Hepatocyte (in vitro differentiated cells): ENCODE data around the gene USP54. TPM values are rescaled to one million over a fixed set of nuclear protein-coding genes. Genes with fewer than 3 reads are reported as not detected.
A peak's percentile ranks its signal among the peaks of the same experiment; 100 is the strongest.

ENCODE experiments used
- DNase-seq: peaks from one replicate; pipeline ENCODE4 v3.0.0-alpha.2; 2016; ENCODE audit warnings: low spot score
- H2AFZ ChIP-seq: fragments of 200-600 bp; sonication (generic); 2 replicates; pipeline ENCODE4 v1.6.0; 2016; ENCODE audit warnings: antibody characterized with exemption, mild to moderate bottlenecking
- H3K27ac ChIP-seq: fragments of 200-600 bp; sonication (generic); 2 replicates; pipeline ENCODE4 v1.5.1; 2016; ENCODE audit warnings: mild to moderate bottlenecking
- H3K27me3 ChIP-seq: fragments of 200-600 bp; sonication (generic); 2 replicates; pipeline ENCODE4 v1.6.1; 2016
- H3K36me3 ChIP-seq: fragments of 200-600 bp; sonication (generic); replicated peaks from 2 replicates; pipeline ENCODE4 v1.5.1; 2016; ENCODE audit warnings: low read depth; ENCODE audit not compliant: insufficient read depth
- H3K4me1 ChIP-seq: fragments of 200-600 bp; sonication (generic); 2 replicates; pipeline ENCODE4 v1.5.1; 2016; ENCODE audit warnings: mild to moderate bottlenecking, moderate library complexity; ENCODE audit not compliant: insufficient read depth
- H3K4me2 ChIP-seq: fragments of 200-600 bp; sonication (generic); 2 replicates; pipeline ENCODE4 v1.6.0; 2016
- H3K4me3 ChIP-seq: fragments of 200-600 bp; sonication (generic); 2 replicates; pipeline ENCODE4 v1.5.1; 2016; ENCODE audit warnings: mild to moderate bottlenecking
- H3K79me2 ChIP-seq: fragments of 200-600 bp; sonication (generic); 2 replicates; pipeline ENCODE4 v1.6.0; 2017; ENCODE audit warnings: mild to moderate bottlenecking
- H3K9me2 ChIP-seq: fragments of 200-600 bp; sonication (generic); replicated peaks from 2 replicates; pipeline ENCODE4 v1.6.0; 2017; ENCODE audit warnings: mild to moderate bottlenecking; ENCODE audit not compliant: insufficient read depth
- H3K9me3 ChIP-seq: fragments of 200-600 bp; sonication (generic); 2 replicates; pipeline ENCODE4 v1.5.1; 2016; ENCODE audit warnings: low read depth, mild to moderate bottlenecking
- H4K20me1 ChIP-seq: fragments of 200-600 bp; sonication (generic); 2 replicates; pipeline ENCODE4 v1.6.0; 2016; ENCODE audit warnings: mild to moderate bottlenecking; ENCODE audit not compliant: insufficient read depth, poor library complexity, severe bottlenecking
- EZH2 ChIP-seq: fragments of 200-600 bp; sonication (generic); IDR thresholded peaks from 2 replicates; pipeline ENCODE4 v1.6.1; 2016; ENCODE audit warnings: antibody characterized with exemption, mild to moderate bottlenecking, borderline replicate concordance
- EZH2phosphoT487 ChIP-seq: fragments of 200-600 bp; sonication (generic); IDR thresholded peaks from one replicate; pipeline ENCODE4 v1.6.1; 2018; ENCODE audit warnings: antibody characterized with exemption, mild to moderate bottlenecking, low read depth, moderate library complexity; ENCODE audit not compliant: unreplicated experiment, severe bottlenecking
- WGBS: methylation state at CpG from one replicate; pipeline ENCODE4 v1.1.6; 2016; ENCODE audit warnings: low lambda C conversion rate; ENCODE audit errors: missing lambda C conversion rate; 5-methylcytosine and 5-hydroxymethylcytosine counted together
- polyA plus RNA-seq: library from polyadenylated mRNA; unstranded; fragments of >200 nt; fragmentation: Nextera tagmentation; extraction: Ambion mirVana; gene quantifications from 2 replicates; pipeline ENCODE4 v1.2.1, GENCODE V29; 2016
- total RNA-seq: library from RNA; depleted of rRNA; stranded (reverse); fragments of >200 nt; gene quantifications from 2 replicates; pipeline ENCODE4 v1.2.3, GENCODE V29; 2014
- TF ChIP-seq, protein P1 (sequence below): fragments of 200-600 bp; sonication (generic); IDR thresholded peaks from 2 replicates; pipeline ENCODE4 v1.5.1; 2016; ENCODE audit warnings: antibody characterized with exemption, mild to moderate bottlenecking; ENCODE audit not compliant: poor library complexity

The USP54 gene
- total and polyA plus RNA-seq, 2 experiments from 2014 or later, result 13.2 to 61.6 TPM

DNA sequence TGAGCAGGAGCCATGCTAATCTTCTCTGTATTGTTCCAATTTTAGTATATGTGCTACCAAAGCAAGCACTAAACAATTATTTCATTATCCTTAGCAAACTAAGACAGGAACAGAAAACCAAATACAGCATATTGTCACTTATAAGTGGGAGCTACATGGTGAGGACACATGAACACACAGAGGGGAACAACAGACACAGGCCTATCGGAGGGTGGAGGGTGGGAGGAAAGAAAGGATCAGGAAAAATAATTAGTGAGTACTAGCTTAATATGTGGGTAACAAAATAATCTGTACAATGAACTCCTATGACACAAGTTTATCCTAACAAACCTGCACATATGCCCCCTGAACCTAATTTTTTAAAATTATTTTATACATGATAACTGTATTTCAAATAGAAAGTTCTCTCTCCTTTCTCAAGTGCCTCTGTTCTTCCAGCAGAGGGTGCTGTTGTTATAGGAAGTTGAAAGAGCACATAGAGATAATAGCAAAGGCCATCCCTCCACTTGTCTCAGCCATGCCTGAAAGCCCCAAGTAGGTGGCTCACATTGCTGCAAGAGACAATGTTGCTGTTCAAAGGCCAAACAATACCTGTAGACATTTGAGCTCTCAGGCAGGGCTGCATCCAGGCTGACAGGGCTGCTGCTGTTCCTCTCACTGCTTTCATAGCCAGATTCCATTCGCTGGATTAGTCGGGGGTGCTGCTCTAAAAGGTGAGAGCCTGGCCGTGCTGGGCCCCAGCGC, 61.9 kb downstream of the USP54 start:
- H3K4me2 ChIP-seq, result no peak overlapping the region
- peak; percentile 90 for DNase-seq
- H4K20me1 ChIP-seq, result no peaks in the 10 kb centered on the region
- H3K9me3 ChIP-seq, result no peaks in the 10 kb centered on the region
- no peak for TF ChIP-seq EZH2phosphoT487
- TF ChIP-seq, protein P1, sequence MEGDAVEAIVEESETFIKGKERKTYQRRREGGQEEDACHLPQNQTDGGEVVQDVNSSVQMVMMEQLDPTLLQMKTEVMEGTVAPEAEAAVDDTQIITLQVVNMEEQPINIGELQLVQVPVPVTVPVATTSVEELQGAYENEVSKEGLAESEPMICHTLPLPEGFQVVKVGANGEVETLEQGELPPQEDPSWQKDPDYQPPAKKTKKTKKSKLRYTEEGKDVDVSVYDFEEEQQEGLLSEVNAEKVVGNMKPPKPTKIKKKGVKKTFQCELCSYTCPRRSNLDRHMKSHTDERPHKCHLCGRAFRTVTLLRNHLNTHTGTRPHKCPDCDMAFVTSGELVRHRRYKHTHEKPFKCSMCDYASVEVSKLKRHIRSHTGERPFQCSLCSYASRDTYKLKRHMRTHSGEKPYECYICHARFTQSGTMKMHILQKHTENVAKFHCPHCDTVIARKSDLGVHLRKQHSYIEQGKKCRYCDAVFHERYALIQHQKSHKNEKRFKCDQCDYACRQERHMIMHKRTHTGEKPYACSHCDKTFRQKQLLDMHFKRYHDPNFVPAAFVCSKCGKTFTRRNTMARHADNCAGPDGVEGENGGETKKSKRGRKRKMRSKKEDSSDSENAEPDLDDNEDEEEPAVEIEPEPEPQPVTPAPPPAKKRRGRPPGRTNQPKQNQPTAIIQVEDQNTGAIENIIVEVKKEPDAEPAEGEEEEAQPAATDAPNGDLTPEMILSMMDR, result peak; percentile 90
- H2AFZ ChIP-seq, result no peak overlapping the region
- H3K36me3 ChIP-seq, result no peaks in the 10 kb centered on the region
- no peak overlapping the region for H3K4me3 ChIP-seq
- no peaks in the 10 kb centered on the region for H3K79me2 ChIP-seq
- no peaks in the 10 kb centered on the region for H3K27me3 ChIP-seq
- no peaks in the 10 kb centered on the region for H3K9me2 ChIP-seq
- WGBS, result 95% methylated on average over 5 of the region's 5 CpGs
- H3K27ac ChIP-seq, result no peak overlapping the region
- no peaks in the 10 kb centered on the region for H3K4me1 ChIP-seq

DNA sequence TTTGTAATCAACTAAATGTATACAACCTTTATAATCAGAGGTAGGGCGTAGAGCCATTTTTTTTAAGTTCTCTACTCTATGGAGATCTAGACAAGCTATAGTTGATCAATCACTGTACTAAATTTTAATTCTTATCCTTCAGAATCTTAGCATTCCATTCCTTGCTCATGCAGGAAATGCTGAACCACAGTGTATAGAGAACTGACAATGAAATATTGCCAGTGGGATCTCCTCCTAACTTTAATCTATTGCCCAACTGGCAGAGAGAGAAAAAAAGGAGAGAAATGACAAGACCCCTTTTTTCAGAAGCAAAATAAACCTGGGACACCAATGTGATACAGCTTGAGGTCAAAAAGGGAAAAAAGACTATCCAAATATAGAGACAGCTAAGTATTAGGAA, 68.9 kb downstream of the USP54 start:
- no peak for DNase-seq
- no peak overlapping the region for H3K4me3 ChIP-seq
- H3K36me3 ChIP-seq, result no peaks in the 10 kb centered on the region
- no peaks in the 10 kb centered on the region for H3K79me2 ChIP-seq
- H2AFZ ChIP-seq, result no peak overlapping the region
- H3K9me2 ChIP-seq, result no peaks in the 10 kb centered on the region
- no peaks in the 10 kb centered on the region for H3K9me3 ChIP-seq
- H3K4me2 ChIP-seq, result no peak overlapping the region
- no peaks in the 10 kb centered on the region for H4K20me1 ChIP-seq
- H3K4me1 ChIP-seq, result no peaks in the 10 kb centered on the region
- H3K27me3 ChIP-seq, result no peaks in the 10 kb centered on the region
- H3K27ac ChIP-seq, result no peak overlapping the region
- TF ChIP-seq EZH2phosphoT487, result no peak
- TF ChIP-seq, protein P1, result no peak
- TF ChIP-seq EZH2, result no peak
- WGBS, result 90% methylated on average over 1 of the region's 1 CpG

DNA sequence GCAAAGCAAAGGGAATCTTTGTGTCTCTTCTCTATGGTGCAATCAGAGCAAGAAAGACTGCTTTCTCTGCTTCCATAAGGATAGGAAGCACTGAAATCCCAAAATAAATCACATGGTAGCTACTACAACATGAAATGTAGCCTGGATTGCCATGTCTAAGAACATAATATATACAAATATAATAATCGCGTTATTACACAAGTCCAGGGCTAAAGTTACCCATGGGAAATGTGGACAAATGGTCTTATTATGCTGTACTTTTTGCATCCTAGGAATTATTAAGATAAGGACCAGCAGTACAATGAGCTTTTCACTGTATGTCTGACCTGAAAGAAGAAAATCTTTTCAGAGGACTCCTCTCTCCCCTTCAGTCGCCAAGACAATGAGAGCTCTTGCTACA, 71.8 kb downstream of the USP54 start:
- no peaks in the 10 kb centered on the region for H3K36me3 ChIP-seq
- H3K9me3 ChIP-seq, result no peaks in the 10 kb centered on the region
- DNase-seq, result no peak
- no peak overlapping the region for H3K27ac ChIP-seq
- WGBS, result 98% methylated on average over 3 of the region's 3 CpGs
- H4K20me1 ChIP-seq, result no peaks in the 10 kb centered on the region
- no peak overlapping the region for H3K4me3 ChIP-seq
- H3K79me2 ChIP-seq, result no peaks in the 10 kb centered on the region
- H3K27me3 ChIP-seq, result no peaks in the 10 kb centered on the region
- TF ChIP-seq, protein P1, result no peak
- TF ChIP-seq EZH2 (no peak), EZH2phosphoT487 (no peak)
- H2AFZ ChIP-seq, result no peak overlapping the region
- no peaks in the 10 kb centered on the region for H3K9me2 ChIP-seq
- H3K4me2 ChIP-seq, result no peak overlapping the region
- H3K4me1 ChIP-seq, result no peaks in the 10 kb centered on the region
